HG03354 (cell line): ENCODE results near the gene BRAP.
"Not testable (repeated sequence)": the region's sequence is repeated elsewhere in the genome, so short reads cannot be mapped to it uniquely, and the experiment has no call there.

Experiments used
- ATAC-seq: cut with Tn5 transposase; IDR thresholded peaks from one replicate; pipeline ENCODE4 v1.9.1; 2021; ENCODE audit warnings: mild to moderate bottlenecking; ENCODE audit not compliant: unreplicated experiment, poor library complexity, severe bottlenecking

Gene BRAP

GRCh38 chr12:111685811-111686573 is at the start of gene BRAP, which contains the start of gene ACAD10:
Gene BRAP (minus strand): TSS chr12:111685956. CDS start chr12:111685792, 164 bp downstream.
Gene ACAD10 (plus strand): TSS chr12:111686053. CDS start chr12:111692710, 6,657 bp downstream.
- ATAC-seq, result peak; percentile 87

GRCh38 chr12:111733340-111733915 is 47.7 kb upstream of the BRAP start:
- ATAC-seq, result no peak

- no peak for ATAC-seq
These were observed 47.0 kb upstream of the BRAP start for GRCh38 chr12:111732786-111733185.

GRCh38 chr12:111730420-111730819 is 44.7 kb upstream of the BRAP start:
- ATAC-seq, result no peak

- ATAC-seq, result no peak
These were observed 43.0 kb upstream of the BRAP start for GRCh38 chr12:111728795-111729194.

GRCh38 chr12:111723646-111724360 is 38.0 kb upstream of the BRAP start:
- ATAC-seq, result not testable (repeated sequence)

GRCh38 chr12:111720457-111720856 is 34.7 kb upstream of the BRAP start:
- no peak for ATAC-seq

GRCh38 chr12:111719316-111719715 is 33.6 kb upstream of the BRAP start:
- ATAC-seq, result not testable (repeated sequence)

- ATAC-seq, result no peak
These were observed 29.5 kb upstream of the BRAP start for GRCh38 chr12:111715279-111715678.

- no peak for ATAC-seq
These were observed 20.4 kb upstream of the BRAP start for GRCh38 chr12:111706145-111706544.

- ATAC-seq, result no peak
These were observed 19.9 kb upstream of the BRAP start for GRCh38 chr12:111705672-111706071.

- no peak for ATAC-seq
These were observed 14.2 kb upstream of the BRAP start for GRCh38 chr12:111699962-111700361.

GRCh38 chr12:111693818-111694217 is 8.1 kb upstream of the BRAP start:
- ATAC-seq, result no peak

GRCh38 chr12:111692575-111693210 is 6.9 kb upstream of the BRAP start:
- no peak for ATAC-seq

GRCh38 chr12:111691262-111691661 is 5.5 kb upstream of the BRAP start:
- ATAC-seq, result no peak

- no peak for ATAC-seq
These were observed 2.2 kb upstream of the BRAP start for GRCh38 chr12:111687952-111688351.

- ATAC-seq, result no peak
These were observed 1.5 kb upstream of the BRAP start for GRCh38 chr12:111687255-111687654.

- no peak for ATAC-seq
These were observed 884 bp upstream of the BRAP start for GRCh38 chr12:111686574-111687105.

- ATAC-seq, result peak; percentile 46
These were observed 390 bp downstream of the BRAP start for GRCh38 chr12:111685322-111685810.
